Stimulated activated CD4-positive, alpha-beta T cell treated with anti-CD3 and anti-CD28 coated beads, Interleukin-1b, Interleukin-23, amount 100 ng/mL, for 4 hours (primary cell): Measurements from ENCODE around the gene CA7.
A peak's percentile ranks its signal among the peaks of the same experiment; 100 is the strongest.
"Not testable (repeated sequence)": the region's sequence is repeated elsewhere in the genome, so short reads cannot be mapped to it uniquely, and the experiment has no call there.

Experiments used
- DNase-seq, 2 donors: peaks; one replicate each; pipeline ENCODE4 v3.0.0-alpha.2; 2020; ENCODE audit warnings: low read depth in 2 of 2

CA7 gene

GRCh38 chr16:66873685-66874055 lies 29.5 kb downstream of the CA7 start:
- no peak for DNase-seq

DNA sequence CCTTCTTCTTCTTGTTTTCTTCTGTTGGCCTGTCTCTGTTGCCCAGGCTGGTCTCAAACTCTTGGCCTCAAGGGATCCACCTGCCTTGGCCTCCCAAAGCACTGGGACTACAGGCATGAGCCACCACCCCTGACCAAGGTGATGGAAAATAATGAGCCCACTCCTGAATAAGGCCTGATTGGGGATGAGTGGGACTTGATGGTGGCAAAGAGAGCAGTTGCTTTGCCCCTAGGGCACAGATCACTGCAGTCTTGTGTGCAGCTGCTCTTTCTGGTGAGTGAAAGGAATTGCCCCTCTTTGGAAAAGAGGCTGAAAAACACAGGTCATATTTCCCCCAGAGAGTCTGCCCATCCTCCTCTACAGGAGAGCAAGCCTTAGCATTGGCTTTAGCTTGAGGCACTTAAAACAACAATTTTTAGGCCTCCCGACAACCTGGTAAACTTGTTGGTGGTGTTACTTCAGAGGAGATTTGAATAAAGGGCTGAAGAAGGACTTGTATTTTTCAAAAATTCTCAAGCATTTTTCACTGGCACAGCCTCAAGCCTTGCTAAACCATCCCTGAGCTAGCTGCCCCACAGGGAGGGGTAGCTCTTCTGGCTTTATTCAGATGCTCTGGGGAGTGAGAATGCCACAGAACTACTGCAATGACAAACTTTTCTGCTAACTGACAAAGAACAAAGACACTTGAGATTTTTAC lies 30.0 kb downstream of the CA7 start:
- no peak for DNase-seq

GRCh38 chr16:66878067-66878466 lies 33.9 kb downstream of the CA7 start:
- DNase-seq: peak in 1 of 2 donors; percentile 40

DNA sequence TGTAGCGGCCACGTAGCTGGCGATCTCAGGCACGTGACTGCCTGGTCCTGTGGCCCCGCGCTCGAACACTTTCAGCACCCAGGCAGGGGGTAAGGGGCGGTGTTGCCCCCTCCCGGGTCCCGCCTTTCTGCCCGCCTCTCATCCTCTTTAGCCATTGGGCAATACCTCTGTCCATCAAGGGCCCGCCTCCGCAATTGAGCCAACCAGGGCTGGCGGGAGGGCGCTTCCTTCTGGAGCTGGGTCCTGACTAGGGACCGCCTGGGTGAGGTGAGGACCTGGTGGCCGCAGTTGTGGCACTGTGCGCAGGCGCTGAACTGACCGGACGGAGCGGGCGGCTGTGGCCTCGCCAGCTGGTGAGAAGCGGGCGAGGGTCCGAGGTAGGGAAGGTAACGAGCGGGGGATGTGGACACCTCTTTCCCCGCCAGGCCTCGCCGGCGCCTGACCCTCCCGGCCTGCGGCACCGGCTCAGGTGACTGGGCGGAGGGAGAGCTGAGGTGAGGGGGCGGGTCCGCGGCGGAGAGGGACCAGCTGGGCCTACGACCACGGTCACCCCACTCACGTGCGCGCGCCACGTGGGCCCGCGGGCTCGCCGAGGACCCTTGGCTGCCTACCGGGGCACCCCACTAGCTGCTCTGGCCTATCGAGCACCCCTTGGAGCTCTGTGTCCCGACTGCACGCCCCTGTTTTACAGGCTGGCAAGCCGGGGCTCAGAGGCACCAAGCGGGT lies 36.2 kb downstream of the CA7 start, which contains the start of gene PDP2:
Gene PDP2 (plus strand): TSS at position 228 of the 726 bp plus-strand sequence. CDS start 3,770 bp downstream, outside the sequence.
- peak; percentile 79 to 81 for DNase-seq

DNA sequence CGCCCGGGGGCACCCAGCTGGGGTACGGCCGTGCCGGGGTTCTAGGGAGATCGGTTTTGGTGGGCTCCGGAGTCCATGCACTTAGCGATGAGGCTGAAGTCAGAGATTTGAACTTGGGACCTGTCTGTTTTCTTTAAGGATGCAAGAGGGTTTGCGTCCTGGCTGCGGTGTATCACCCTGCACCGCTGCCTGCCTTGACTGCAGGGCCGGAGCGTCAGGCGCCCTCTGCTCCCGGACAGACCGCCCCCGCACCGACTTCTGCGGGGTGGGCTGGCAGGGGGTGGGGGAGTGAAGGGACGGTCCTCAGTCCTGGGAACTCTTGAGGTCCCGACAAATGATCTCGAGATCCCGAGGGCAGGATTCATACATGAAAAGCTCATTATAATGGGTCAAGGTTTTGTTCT lies 36.8 kb downstream of the CA7 start:
- DNase-seq: peak in 1 of 2 donors; percentile 15

DNA sequence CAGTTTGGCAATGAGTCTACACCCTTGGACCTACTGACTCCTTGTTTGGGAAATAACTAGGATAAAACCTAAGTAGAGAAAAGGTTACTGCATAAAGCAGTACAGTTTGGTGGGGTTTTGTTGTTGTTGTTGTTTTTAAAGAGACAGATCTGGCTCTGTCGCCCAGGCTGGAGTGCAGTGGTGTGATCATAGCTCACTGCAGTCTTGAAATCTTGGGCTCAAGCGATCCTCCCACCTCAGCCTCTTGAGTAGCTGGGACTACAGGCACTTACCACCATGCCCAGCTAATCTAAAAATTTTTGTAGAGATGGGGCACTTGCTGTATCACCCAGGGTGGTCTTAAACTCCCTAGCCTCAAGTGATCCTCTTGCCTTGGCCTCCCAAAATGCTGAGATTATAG lies 37.3 kb downstream of the CA7 start:
- DNase-seq: no peak

DNA sequence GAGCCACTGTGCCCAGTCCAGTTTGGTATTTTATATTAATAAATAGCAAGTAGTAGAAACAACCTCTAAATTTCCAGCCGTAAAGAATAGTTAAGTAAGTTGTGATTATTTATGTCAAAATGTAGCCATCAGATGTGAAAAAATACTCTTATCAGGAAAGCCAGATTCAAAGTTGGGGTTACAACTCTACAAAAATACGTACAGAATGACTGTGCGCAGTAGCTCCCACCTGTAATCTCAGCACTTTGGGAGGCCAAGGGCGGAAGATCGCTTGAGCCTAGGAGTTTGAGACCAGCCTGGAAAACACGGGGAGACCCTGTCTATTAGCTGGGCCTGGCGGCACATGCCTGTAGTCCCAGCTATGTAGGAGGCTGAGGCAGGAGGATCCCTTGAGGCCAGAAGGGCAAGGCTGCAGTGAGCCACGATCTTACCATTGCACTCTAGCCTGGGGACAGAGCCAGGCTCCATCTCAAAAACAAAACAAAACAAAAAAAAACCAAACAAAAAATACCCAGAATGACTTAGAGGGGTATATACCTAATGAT lies 37.8 kb downstream of the CA7 start:
- no peak for DNase-seq

- no peak for DNase-seq
Observed at GRCh38 chr16:66882702-66883101, 38.5 kb downstream of the CA7 start.

- DNase-seq: no peak
Observed at GRCh38 chr16:66885491-66885890, 41.3 kb downstream of the CA7 start.

GRCh38 chr16:66886321-66886720 lies 42.1 kb downstream of the CA7 start:
- no peak for DNase-seq

GRCh38 chr16:66886914-66887313 lies 42.7 kb downstream of the CA7 start:
- no peak for DNase-seq

GRCh38 chr16:66888647-66889615 lies 44.7 kb downstream of the CA7 start:
- no peak for DNase-seq

DNA sequence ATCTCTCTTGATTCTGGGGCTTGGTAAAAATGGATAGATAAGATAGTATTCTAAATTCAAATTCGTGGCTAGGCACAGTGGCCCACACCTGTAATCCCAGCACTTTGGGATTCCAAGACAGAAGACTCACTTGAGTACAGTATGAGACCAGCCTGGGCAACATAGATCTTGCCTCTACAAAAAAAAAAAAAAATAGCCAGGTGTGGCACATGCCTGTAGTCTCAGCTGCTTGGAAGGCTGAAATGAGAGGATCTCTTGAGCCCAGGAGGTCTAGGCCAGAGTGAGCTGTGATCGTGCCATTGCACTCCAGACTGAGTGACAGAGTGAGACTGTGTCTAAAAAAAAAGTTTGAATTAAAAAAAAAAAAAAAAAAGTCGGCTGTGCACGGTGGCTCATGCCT lies 45.4 kb downstream of the CA7 start:
- no peak for DNase-seq

- DNase-seq: no peak
Observed at GRCh38 chr16:66890799-66891198, 46.6 kb downstream of the CA7 start.

- DNase-seq: no peak
Observed at GRCh38 chr16:66891360-66891759, 47.1 kb downstream of the CA7 start.

DNA sequence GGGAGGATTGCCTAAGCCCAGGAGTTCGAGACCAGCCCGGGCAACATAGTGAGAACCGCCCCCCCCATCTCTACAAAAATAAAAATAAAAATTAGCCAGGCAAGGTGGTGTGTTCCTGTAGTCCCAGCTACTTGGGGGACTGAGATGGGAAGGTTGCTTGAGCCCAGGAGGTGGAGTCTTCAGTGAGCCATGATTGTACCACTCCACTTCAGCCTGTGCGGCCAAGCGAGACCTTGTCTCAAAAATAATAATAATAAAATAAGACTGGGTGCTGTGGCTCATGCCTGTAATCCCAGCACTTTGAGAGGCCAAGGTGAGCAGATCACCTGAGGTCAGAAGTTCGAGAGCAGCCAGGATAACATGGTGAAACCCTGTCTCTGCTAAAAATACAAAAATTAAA lies 47.6 kb downstream of the CA7 start:
- no peak for DNase-seq

GRCh38 chr16:66894055-66894454 lies 49.8 kb downstream of the CA7 start:
- DNase-seq: no peak

DNA sequence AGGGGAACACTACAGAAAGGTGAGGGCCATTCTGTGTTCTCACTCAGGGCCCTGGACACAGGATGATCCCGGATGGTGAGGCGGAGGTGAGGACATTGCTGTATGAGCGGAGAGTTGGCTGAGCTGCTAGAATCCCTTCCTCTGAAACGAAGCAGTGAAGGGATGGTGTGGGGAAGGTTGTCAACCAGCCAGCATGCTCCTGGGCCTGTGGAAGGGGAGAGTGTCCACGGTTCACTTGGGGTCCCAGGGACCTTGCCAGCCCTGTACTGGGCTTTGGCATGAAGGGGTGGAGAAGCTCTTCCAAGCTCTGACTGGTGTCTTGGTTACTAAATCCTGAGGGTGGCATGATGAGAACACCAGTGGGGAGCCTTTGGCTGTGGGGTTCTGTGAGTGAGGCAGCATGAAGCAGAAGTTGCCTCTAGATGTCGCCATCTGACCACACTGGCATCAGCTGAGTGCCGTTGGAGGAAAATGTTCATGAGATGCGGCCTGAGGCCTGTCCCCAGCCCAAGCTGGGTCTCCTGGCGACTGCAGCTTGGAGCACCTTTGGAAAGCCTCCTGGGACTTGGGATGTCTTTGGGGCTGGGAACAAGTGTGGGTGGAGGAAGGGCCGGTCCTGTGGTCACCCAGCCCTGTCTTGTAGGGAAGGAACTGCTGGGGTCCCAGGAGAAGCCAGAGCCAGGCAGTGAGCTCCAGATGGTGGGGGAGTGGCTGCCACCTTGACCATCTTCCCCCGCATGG lies 50.9 kb downstream of the CA7 start:
- peak; percentile 37 to 43 for DNase-seq

GRCh38 chr16:66895689-66895979 lies 51.4 kb downstream of the CA7 start:
- no peak for DNase-seq

DNA sequence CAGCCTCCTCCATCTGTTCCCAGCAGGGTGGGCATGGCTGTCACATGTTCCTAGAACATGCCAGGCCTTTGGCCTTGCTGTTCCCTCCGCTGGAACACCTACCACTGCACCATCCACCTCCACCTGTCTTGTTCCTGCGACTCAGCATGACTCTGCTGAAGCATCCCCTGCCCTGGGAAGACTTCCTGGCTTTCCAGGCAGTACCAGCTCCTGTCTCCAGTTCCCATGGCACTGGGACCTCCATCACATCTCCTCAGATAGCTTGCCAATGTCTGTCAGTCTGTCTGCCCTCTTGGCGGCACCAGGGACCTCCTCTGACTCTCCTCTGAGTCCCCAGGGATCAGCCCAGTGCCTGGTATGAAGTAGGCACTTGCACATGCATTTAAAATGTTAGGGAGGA lies 51.8 kb downstream of the CA7 start:
- no peak for DNase-seq

DNA sequence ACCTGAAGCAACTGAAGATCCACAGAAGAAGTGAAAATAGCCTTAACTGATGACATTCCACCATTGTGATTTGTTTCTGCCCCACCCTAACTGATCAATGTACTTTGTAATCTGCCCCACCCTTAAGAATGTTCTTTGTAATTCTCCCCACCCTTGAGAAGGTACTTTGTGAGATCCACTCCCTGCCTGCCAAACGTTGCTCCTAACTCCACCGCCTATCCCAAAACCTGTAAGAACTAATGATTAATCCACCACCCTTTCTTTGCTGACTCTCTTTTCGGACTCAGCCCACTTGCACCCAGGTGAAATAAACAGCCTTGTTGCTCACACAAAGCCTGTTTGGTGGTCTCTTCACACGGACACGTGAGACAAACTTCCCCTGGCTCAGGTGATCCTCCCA lies 52.5 kb downstream of the CA7 start:
- DNase-seq: not testable (repeated sequence)
